SK-N-MC (cell line): ENCODE data around the gene HOXC13.

Source experiments
- EZH2 ChIP-seq: fragments of 200-600 bp; sonication (generic); IDR thresholded peaks from one replicate; pipeline ENCODE4 v1.6.1; 2017; ENCODE audit warnings: antibody characterized with exemption
- FOXP2 ChIP-seq: optimal IDR thresholded peaks from 2 replicates; pipeline ENCODE3; 2011; ENCODE audit warnings: mild to moderate bottlenecking, moderate library complexity; ENCODE audit not compliant: insufficient read depth; ENCODE audit errors: extremely low read length, control extremely low read depth
- POLR2AphosphoS5 ChIP-seq: IDR thresholded peaks from 2 replicates; pipeline ENCODE4 v1.6.1; 2012; ENCODE audit warnings: mild to moderate bottlenecking, low read depth, low read length, borderline replicate concordance

- TF ChIP-seq EZH2 (no peak), POLR2AphosphoS5 (no peak), FOXP2 (no peak)
Observed at GRCh38 chr12:53932915-53933314, 5.7 kb upstream of the HOXC13 start.
